Astrocyte (in vitro differentiated cells and primary cell): ENCODE results near the gene CLMP. TPM values are rescaled to one million over a fixed set of nuclear protein-coding genes. Genes with fewer than 3 reads are reported as not detected.

ENCODE experiments used
- DNase-seq: peaks from one replicate; pipeline ENCODE4 v3.0.0-alpha.2; 2010; ENCODE audit warnings: low read depth
- FAIRE-seq: peaks from 2 replicates; lab custom pipeline; 2011; peaks lifted over from hg19 to GRCh38; lab: Jason Lieb, UNC
- H2AFZ ChIP-seq: 2 replicates; pipeline ENCODE4 v1.6.0; 2012; ENCODE audit warnings: low read depth, low read length, inconsistent platforms
- H3K27ac ChIP-seq: 2 replicates; pipeline ENCODE4 v1.5.1; 2011; ENCODE audit warnings: low read depth, low read length, inconsistent platforms
- H3K27me3 ChIP-seq: 2 replicates; pipeline ENCODE4 v1.6.0; 2011; ENCODE audit warnings: low read length, inconsistent platforms; ENCODE audit not compliant: insufficient read depth
- H3K36me3 ChIP-seq: 2 replicates; pipeline ENCODE4 v1.5.1; 2011; ENCODE audit warnings: low read length, inconsistent platforms; ENCODE audit not compliant: insufficient read depth
- H3K4me1 ChIP-seq: 2 replicates; pipeline ENCODE4 v1.5.1; 2011; ENCODE audit warnings: low read length, inconsistent platforms; ENCODE audit not compliant: insufficient read depth
- H3K4me2 ChIP-seq: 2 replicates; pipeline ENCODE4 v1.6.0; 2012; ENCODE audit warnings: low read length, inconsistent platforms
- H3K4me3 ChIP-seq: 2 replicates; pipeline ENCODE4 v1.5.1; 2011; ENCODE audit warnings: low read depth, mild to moderate bottlenecking, low read length, inconsistent platforms; ENCODE audit not compliant: insufficient read depth
- H3K79me2 ChIP-seq: 2 replicates; pipeline ENCODE4 v1.6.0; 2012; ENCODE audit warnings: mild to moderate bottlenecking, low read length, inconsistent platforms; ENCODE audit not compliant: insufficient read depth
- H3K9ac ChIP-seq: 2 replicates; pipeline ENCODE4 v1.6.0; 2012; ENCODE audit warnings: mild to moderate bottlenecking, low read length, inconsistent platforms
- H3K9me3 ChIP-seq: 2 replicates; pipeline ENCODE4 v1.5.1; 2012; ENCODE audit warnings: low read depth, mild to moderate bottlenecking, low read length, inconsistent platforms; ENCODE audit not compliant: insufficient read depth
- H4K20me1 ChIP-seq: 2 replicates; pipeline ENCODE4 v1.6.0; 2012; ENCODE audit warnings: low read length, inconsistent platforms; ENCODE audit not compliant: insufficient read depth
- H3K27ac Mint-ChIP-seq: one replicate; pipeline ENCODE4 v1.8.0; 2021; ENCODE audit warnings: mild to moderate bottlenecking, mixed read lengths; ENCODE audit not compliant: unreplicated experiment
- H3K27me3 Mint-ChIP-seq: one replicate; pipeline ENCODE4 v1.8.0; 2021; ENCODE audit warnings: low read depth, mixed read lengths; ENCODE audit not compliant: unreplicated experiment
- H3K36me3 Mint-ChIP-seq: one replicate; pipeline ENCODE4 v1.8.0; 2021; ENCODE audit warnings: low read depth, mixed read lengths; ENCODE audit not compliant: unreplicated experiment
- H3K4me1 Mint-ChIP-seq: one replicate; pipeline ENCODE4 v1.8.0; 2021; ENCODE audit warnings: low read depth, mixed read lengths; ENCODE audit not compliant: unreplicated experiment
- H3K4me3 Mint-ChIP-seq: one replicate; pipeline ENCODE4 v1.8.0; 2021; ENCODE audit warnings: mild to moderate bottlenecking, moderate library complexity, mixed read lengths; ENCODE audit not compliant: unreplicated experiment
- H3K9me3 Mint-ChIP-seq: one replicate; pipeline ENCODE4 v1.8.0; 2021; ENCODE audit warnings: mild to moderate bottlenecking, mixed read lengths; ENCODE audit not compliant: unreplicated experiment
- EZH2 ChIP-seq: IDR thresholded peaks from 2 replicates; pipeline ENCODE4 v1.6.1; 2012; ENCODE audit warnings: mild to moderate bottlenecking, low read length, inconsistent platforms; ENCODE audit not compliant: insufficient read depth
- total RNA-seq: library from RNA; stranded (reverse); gene quantifications from 2 replicates; pipeline ENCODE4 v1.2.1, GENCODE V29; 2021
- TF ChIP-seq, protein P1 (sequence below): IDR thresholded peaks from 2 replicates; pipeline ENCODE4 v1.5.1; 2011; ENCODE audit warnings: low read depth, mild to moderate bottlenecking, inconsistent platforms, low read length, moderate library complexity; ENCODE audit not compliant: insufficient read depth

Gene CLMP
- total RNA-seq, 1 donor from 2014 or later = 16.0 TPM

DNA sequence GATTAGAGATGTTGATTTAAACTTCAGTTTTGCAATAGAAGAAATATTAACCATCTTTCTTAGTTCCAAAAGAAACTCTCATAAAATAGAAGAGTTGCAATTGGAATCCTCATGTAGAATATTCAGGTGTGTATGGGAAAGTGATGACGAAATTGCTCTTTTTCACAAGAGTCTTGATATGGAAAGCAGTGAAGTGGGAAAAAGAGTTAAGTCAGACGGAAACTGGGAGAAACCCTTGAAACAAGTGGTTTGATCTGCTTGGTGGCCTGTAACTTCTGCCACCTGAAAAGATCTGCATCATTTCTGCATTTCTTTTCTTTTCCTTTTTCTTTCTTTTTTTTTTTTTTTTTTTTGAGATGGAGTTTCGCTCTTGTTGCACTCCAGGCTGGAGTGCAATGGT is 41.8 kb upstream of the CLMP start:
- Mint-ChIP-seq H3K9me3 (no peaks in the 10 kb centered on the region), H3K4me1 (peaks cover 18% of the 10 kb centered on the region), H3K27me3 (no peaks in the 10 kb centered on the region), H3K36me3 (no peaks in the 10 kb centered on the region), H3K4me3 (no peak overlapping the region), H3K27ac (no peak overlapping the region)
- Histone ChIP-seq H4K20me1 (no peaks in the 10 kb centered on the region), H3K36me3 (no peaks in the 10 kb centered on the region), H3K4me1 (peaks cover 8% of the 10 kb centered on the region), H2AFZ (no peak overlapping the region), H3K27ac (no peak overlapping the region), H3K27me3 (no peaks in the 10 kb centered on the region), H3K4me2 (no peak overlapping the region), H3K9ac (no peak overlapping the region), H3K9me3 (no peaks in the 10 kb centered on the region), H3K4me3 (no peak overlapping the region), H3K79me2 (no peaks in the 10 kb centered on the region)
- no peak for TF ChIP-seq EZH2
- TF ChIP-seq, protein P1, sequence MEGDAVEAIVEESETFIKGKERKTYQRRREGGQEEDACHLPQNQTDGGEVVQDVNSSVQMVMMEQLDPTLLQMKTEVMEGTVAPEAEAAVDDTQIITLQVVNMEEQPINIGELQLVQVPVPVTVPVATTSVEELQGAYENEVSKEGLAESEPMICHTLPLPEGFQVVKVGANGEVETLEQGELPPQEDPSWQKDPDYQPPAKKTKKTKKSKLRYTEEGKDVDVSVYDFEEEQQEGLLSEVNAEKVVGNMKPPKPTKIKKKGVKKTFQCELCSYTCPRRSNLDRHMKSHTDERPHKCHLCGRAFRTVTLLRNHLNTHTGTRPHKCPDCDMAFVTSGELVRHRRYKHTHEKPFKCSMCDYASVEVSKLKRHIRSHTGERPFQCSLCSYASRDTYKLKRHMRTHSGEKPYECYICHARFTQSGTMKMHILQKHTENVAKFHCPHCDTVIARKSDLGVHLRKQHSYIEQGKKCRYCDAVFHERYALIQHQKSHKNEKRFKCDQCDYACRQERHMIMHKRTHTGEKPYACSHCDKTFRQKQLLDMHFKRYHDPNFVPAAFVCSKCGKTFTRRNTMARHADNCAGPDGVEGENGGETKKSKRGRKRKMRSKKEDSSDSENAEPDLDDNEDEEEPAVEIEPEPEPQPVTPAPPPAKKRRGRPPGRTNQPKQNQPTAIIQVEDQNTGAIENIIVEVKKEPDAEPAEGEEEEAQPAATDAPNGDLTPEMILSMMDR = no peak
- no peak for DNase-seq
- FAIRE-seq = no peak

DNA sequence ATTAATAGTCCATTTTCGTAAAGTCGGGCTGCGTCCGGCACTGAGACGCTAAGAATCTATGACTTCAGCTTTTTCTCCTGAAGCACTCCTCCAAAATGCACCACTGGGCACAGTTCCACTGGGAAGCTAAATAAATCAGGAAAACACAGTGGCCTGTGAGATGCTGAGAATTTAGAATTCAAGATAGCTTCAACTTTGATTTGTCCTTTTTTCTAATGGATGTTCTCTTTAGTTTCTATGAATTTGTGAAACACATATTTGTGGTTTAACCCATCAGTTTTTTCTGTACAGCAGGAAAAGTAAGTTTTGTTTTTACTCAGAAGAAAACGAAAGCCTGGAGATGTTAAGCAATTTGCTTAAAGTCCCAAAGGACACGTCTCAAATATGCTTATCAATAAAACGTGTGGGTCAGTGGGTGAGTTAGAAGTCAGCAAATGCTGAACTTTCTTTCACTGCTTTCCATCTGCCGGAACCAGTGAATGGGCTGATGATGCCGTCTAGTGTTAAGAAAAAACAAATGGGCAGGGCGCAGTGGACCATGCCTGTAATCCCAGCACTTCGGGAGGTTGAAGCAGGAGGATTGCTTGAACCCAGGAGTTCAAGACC is 40.7 kb upstream of the CLMP start:
- H3K27me3 Mint-ChIP-seq = no peaks in the 10 kb centered on the region
- no peak overlapping the region for H3K4me3 Mint-ChIP-seq
- Histone ChIP-seq H3K79me2 (no peaks in the 10 kb centered on the region), H3K27ac (no peak overlapping the region), H3K36me3 (no peaks in the 10 kb centered on the region), H2AFZ (no peak overlapping the region), H3K4me3 (no peak overlapping the region), H3K9me3 (no peaks in the 10 kb centered on the region), H3K4me2 (no peak overlapping the region), H3K9ac (no peak overlapping the region), H4K20me1 (no peaks in the 10 kb centered on the region), H3K27me3 (no peaks in the 10 kb centered on the region), H3K4me1 (peaks cover 8% of the 10 kb centered on the region)
- no peaks in the 10 kb centered on the region for H3K36me3 Mint-ChIP-seq
- peak; percentile 26 for DNase-seq
- TF ChIP-seq, protein P1 = no peak
- no peak for TF ChIP-seq EZH2
- H3K9me3 Mint-ChIP-seq = no peaks in the 10 kb centered on the region
- FAIRE-seq = no peak
- peaks cover 23% of the 10 kb centered on the region for H3K4me1 Mint-ChIP-seq
- H3K27ac Mint-ChIP-seq = no peak overlapping the region

DNA sequence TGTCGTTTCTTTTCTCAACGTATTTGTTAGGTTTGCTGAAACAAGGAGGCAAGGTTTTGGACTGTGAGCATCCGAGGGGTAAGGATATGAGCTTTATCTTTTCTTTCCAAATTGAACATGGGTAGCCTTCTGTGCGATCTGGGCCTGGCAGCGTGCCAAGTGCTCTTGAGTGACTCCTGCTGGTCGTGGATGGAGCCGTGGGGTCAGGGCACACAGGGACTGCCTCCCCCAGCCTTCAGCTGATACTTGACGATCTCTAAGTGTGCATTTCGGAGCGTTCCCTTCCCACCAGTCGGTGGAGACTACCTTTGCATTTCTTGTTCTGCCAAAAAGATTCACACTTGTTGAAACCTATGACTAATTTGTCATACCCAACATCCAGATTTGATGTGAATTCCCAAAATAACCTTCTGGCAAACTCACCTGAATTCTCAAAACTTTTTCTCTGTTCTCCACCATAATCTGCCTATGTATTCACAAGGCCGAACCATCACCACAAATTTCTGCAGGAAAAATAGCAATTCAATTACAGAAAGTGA is 40.1 kb upstream of the CLMP start:
- H3K27ac ChIP-seq = no peak overlapping the region
- no peaks in the 10 kb centered on the region for H3K36me3 ChIP-seq
- no peaks in the 10 kb centered on the region for H3K79me2 ChIP-seq
- no peak overlapping the region for H2AFZ ChIP-seq
- peak; percentile 20 for FAIRE-seq
- H3K4me3 ChIP-seq = no peak overlapping the region
- no peak for TF ChIP-seq EZH2
- TF ChIP-seq, protein P1 = peak; percentile 35
- Mint-ChIP-seq H3K27me3 (no peaks in the 10 kb centered on the region), H3K36me3 (no peaks in the 10 kb centered on the region), H3K9me3 (no peaks in the 10 kb centered on the region), H3K27ac (no peak overlapping the region), H3K4me1 (peaks cover 23% of the 10 kb centered on the region), H3K4me3 (no peak overlapping the region)
- no peaks in the 10 kb centered on the region for H3K9me3 ChIP-seq
- DNase-seq = no peak
- H3K9ac ChIP-seq = no peak overlapping the region
- peaks cover 8% of the 10 kb centered on the region for H3K4me1 ChIP-seq
- no peak overlapping the region for H3K4me2 ChIP-seq
- no peaks in the 10 kb centered on the region for H3K27me3 ChIP-seq
- H4K20me1 ChIP-seq = no peaks in the 10 kb centered on the region
